OCI-LY3 (cell line): Measurements from ENCODE around the gene TINCR.

ENCODE experiments used
- H2AFZ ChIP-seq: fragments of 200-600, 300-600 bp; shearing (Covaris generic); 2 replicates; pipeline ENCODE4 v1.6.0; 2014; ENCODE audit warnings: antibody characterized with exemption, low read depth, low read length
- H3K27ac ChIP-seq: fragments of 200-600, 300-600 bp; sonication (generic); 2 replicates; pipeline ENCODE4 v1.5.1; 2014; ENCODE audit warnings: mild to moderate bottlenecking, low read length, moderate library complexity, mixed read lengths
- H3K27me3 ChIP-seq: fragments of 200-600, 300-600 bp; sonication (generic); 2 replicates; pipeline ENCODE4 v1.6.1; 2014; ENCODE audit warnings: low read depth, low read length, mixed read lengths
- H3K36me3 ChIP-seq: fragments of 200-600, 300-600 bp; sonication (generic); replicated peaks from 2 replicates; pipeline ENCODE3; 2014; ENCODE audit warnings: low read depth, low read length, mixed read lengths
- H3K4me1 ChIP-seq: fragments of 300-600, 200-600 bp; sonication (generic); 2 replicates; pipeline ENCODE4 v1.6.1; 2014; ENCODE audit warnings: low read length, mixed read lengths
- H3K4me2 ChIP-seq: fragments of 200-600, 300-600 bp; sonication (generic); 2 replicates; pipeline ENCODE4 v1.6.1; 2014; ENCODE audit warnings: low read length, mixed read lengths
- H3K4me3 ChIP-seq: fragments of 300-600, 200-600 bp; sonication (generic); 2 replicates; pipeline ENCODE4 v1.5.1; 2014; ENCODE audit warnings: antibody characterized with exemption, mild to moderate bottlenecking, low read length, moderate library complexity
- H3K79me2 ChIP-seq: fragments of 300-600, 200-600 bp; shearing (Covaris generic); 2 replicates; pipeline ENCODE4 v1.6.1; 2014; ENCODE audit warnings: mild to moderate bottlenecking, low read length, mixed read lengths
- H3K9ac ChIP-seq: fragments of 300-600, 200-600 bp; shearing (Covaris generic); 2 replicates; pipeline ENCODE4 v1.6.0; 2014; ENCODE audit warnings: mild to moderate bottlenecking, low read length, moderate library complexity
- H3K9me3 ChIP-seq: fragments of 200-600, 300-600 bp; shearing (Covaris generic); 2 replicates; pipeline ENCODE4 v1.6.1; 2014; ENCODE audit warnings: low read length, mixed read lengths; ENCODE audit not compliant: insufficient read depth
- H4K20me1 ChIP-seq: fragments of 200-600, 300-600 bp; sonication (generic); 2 replicates; pipeline ENCODE4 v1.6.1; 2016; ENCODE audit warnings: low read length, mixed read lengths; ENCODE audit not compliant: insufficient read depth
- EZH2phosphoT487 ChIP-seq: fragments of 200-600 bp; shearing (Covaris generic); IDR thresholded peaks from 2 replicates; pipeline ENCODE4 v1.6.1; 2018; ENCODE audit warnings: antibody characterized with exemption, mixed run types, low read depth
- TF ChIP-seq, protein P1 (sequence below): fragments of 200-600, 300-600 bp; sonication (generic); IDR thresholded peaks from 2 replicates; pipeline ENCODE4 v1.5.1; 2014; ENCODE audit warnings: antibody characterized with exemption, low read length, low read depth

TINCR gene

DNA sequence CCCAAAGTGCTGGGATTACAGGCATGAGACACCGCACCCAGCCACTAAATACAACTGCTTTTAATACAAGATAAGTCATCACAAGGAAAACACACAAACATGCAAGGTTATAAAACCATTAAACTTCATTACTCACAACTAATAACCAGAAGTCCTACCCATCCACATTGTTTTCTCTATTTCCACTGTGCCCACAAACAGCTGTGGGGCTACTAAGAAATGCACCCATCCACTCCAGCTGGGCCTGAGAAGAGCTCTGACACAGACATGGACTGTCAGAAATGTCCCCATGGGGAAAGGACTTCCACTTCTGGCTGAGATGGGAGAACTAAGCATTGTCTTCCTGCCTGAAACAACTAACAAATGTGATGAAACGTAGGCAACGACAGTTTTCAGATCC lies 37.6 kb upstream of the TINCR start:
- H2AFZ ChIP-seq: no peak overlapping the region
- no peaks in the 10 kb centered on the region for H3K27me3 ChIP-seq
- no peak overlapping the region for H3K4me2 ChIP-seq
- TF ChIP-seq, protein P1, sequence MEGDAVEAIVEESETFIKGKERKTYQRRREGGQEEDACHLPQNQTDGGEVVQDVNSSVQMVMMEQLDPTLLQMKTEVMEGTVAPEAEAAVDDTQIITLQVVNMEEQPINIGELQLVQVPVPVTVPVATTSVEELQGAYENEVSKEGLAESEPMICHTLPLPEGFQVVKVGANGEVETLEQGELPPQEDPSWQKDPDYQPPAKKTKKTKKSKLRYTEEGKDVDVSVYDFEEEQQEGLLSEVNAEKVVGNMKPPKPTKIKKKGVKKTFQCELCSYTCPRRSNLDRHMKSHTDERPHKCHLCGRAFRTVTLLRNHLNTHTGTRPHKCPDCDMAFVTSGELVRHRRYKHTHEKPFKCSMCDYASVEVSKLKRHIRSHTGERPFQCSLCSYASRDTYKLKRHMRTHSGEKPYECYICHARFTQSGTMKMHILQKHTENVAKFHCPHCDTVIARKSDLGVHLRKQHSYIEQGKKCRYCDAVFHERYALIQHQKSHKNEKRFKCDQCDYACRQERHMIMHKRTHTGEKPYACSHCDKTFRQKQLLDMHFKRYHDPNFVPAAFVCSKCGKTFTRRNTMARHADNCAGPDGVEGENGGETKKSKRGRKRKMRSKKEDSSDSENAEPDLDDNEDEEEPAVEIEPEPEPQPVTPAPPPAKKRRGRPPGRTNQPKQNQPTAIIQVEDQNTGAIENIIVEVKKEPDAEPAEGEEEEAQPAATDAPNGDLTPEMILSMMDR: no peak
- TF ChIP-seq EZH2phosphoT487: no peak
- peaks cover 65% of the 10 kb centered on the region for H3K79me2 ChIP-seq
- H4K20me1 ChIP-seq: peaks cover 23% of the 10 kb centered on the region
- no peaks in the 10 kb centered on the region for H3K4me1 ChIP-seq
- no peak overlapping the region for H3K27ac ChIP-seq
- no peaks in the 10 kb centered on the region for H3K9me3 ChIP-seq
- no peak overlapping the region for H3K9ac ChIP-seq
- peaks cover 76% of the 10 kb centered on the region for H3K36me3 ChIP-seq
- no peak overlapping the region for H3K4me3 ChIP-seq

- H3K79me2 ChIP-seq: peaks cover 60% of the 10 kb centered on the region
- H3K9me3 ChIP-seq: no peaks in the 10 kb centered on the region
- H3K4me2 ChIP-seq: no peak overlapping the region
- peaks cover 23% of the 10 kb centered on the region for H4K20me1 ChIP-seq
- no peak overlapping the region for H3K27ac ChIP-seq
- no peak overlapping the region for H2AFZ ChIP-seq
- no peak overlapping the region for H3K9ac ChIP-seq
- no peaks in the 10 kb centered on the region for H3K4me1 ChIP-seq
- no peaks in the 10 kb centered on the region for H3K27me3 ChIP-seq
- peaks cover 82% of the 10 kb centered on the region for H3K36me3 ChIP-seq
- no peak overlapping the region for H3K4me3 ChIP-seq
- no peak for TF ChIP-seq EZH2phosphoT487
- TF ChIP-seq, protein P1: no peak
Measured at GRCh38 chr19:5603626-5604025, 35.9 kb upstream of the TINCR start.

DNA sequence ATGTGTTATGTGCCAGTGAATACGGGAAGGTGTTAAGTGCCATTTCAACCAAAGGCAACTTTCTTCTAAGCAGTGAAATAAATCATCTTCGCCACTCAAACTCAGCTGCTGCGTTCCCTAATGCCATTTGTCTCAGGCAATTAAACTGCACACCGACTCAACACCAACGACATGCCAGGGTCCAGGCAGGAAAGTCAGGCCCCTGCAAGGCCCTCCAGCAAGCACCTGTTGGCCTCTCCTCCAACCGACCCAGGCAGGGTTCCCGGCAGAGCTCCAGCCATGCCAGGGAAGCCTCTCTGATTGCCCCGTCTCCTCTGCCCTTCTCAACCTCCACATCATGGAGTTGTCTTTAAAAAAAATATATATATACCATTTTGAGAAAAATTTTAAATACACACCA lies 33.0 kb upstream of the TINCR start:
- peaks cover 8% of the 10 kb centered on the region; the same call in 1 of the 2 replicates for H4K20me1 ChIP-seq
- no peaks in the 10 kb centered on the region for H3K27me3 ChIP-seq
- no peak overlapping the region for H3K27ac ChIP-seq
- H3K4me2 ChIP-seq: no peak overlapping the region
- TF ChIP-seq, protein P1: no peak
- TF ChIP-seq EZH2phosphoT487: no peak
- no peak overlapping the region for H3K4me3 ChIP-seq
- peaks cover 35% of the 10 kb centered on the region for H3K79me2 ChIP-seq
- no peak overlapping the region for H3K9ac ChIP-seq
- H2AFZ ChIP-seq: no peak overlapping the region
- H3K4me1 ChIP-seq: no peaks in the 10 kb centered on the region
- H3K9me3 ChIP-seq: no peaks in the 10 kb centered on the region
- H3K36me3 ChIP-seq: peaks cover 81% of the 10 kb centered on the region

- H3K79me2 ChIP-seq: peaks cover 11% of the 10 kb centered on the region; the same call in 1 of the 2 replicates
- no peaks in the 10 kb centered on the region for H4K20me1 ChIP-seq
- H3K4me2 ChIP-seq: no peak overlapping the region
- peaks cover 88% of the 10 kb centered on the region for H3K36me3 ChIP-seq
- H3K4me3 ChIP-seq: no peak overlapping the region
- no peak overlapping the region for H2AFZ ChIP-seq
- no peak for TF ChIP-seq EZH2phosphoT487
- TF ChIP-seq, protein P1: no peak
- no peak overlapping the region for H3K9ac ChIP-seq
- H3K4me1 ChIP-seq: no peaks in the 10 kb centered on the region
- no peaks in the 10 kb centered on the region for H3K9me3 ChIP-seq
- H3K27ac ChIP-seq: no peak overlapping the region
- H3K27me3 ChIP-seq: no peaks in the 10 kb centered on the region
Measured at GRCh38 chr19:5595745-5596144, 28.0 kb upstream of the TINCR start.
